Left forelimb (tissue), 1 donor: ENCODE measurements around the gene SMIM21.

Experiments used
- DNase-seq: peaks from one replicate; pipeline ENCODE4 v3.0.0-alpha.2; 2018; ENCODE audit warnings: low spot score

The SMIM21 gene

GRCh38 chr18:75427603-75428002 lies at the start of gene SMIM21:
TSS of gene SMIM21 (minus strand) at chr18:75427703. CDS start at chr18:75427563, 140 bp downstream.
- no peak for DNase-seq

- no peak for DNase-seq
These were observed 47.7 kb upstream of the SMIM21 start for GRCh38 chr18:75475228-75475627.

DNA sequence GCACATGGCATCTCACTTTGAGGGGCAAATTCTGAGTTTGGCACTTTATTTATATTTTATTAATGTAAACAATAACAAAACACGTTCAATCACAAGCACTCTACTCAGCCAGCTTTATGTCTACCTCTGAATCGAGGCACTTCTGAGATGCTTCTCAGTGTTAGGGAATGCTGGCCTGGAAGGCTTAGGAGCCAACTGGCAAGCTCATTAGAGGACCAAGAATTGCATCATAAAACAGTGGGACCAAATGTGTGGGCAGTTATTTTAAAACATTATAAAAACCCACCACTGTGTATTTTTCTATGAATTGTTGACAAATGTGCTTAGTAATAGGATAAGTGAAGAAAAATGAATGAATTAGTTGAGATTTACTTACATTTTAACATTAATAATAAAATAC lies 46.8 kb upstream of the SMIM21 start:
- DNase-seq: no peak

DNA sequence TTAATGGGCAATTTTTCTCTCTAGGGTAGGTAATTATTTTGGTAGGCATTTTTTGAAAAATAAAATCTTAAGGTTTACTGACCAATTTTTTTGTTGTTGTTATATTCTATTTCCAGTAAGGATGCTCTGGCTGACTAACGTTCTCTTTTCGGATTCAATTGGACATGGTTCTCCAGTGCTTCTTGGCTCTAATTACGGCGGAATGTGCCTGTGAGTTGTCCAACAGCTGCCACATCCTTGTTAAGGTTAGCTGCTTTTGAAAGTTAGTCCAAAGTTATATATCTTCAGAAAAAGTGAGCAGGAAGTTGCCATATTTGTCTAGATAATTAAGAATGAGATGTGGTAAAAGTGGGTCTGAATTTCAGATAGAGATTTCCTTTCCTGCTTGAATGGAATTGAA lies 45.8 kb upstream of the SMIM21 start:
- no peak for DNase-seq

- no peak for DNase-seq
These were observed 45.4 kb upstream of the SMIM21 start for GRCh38 chr18:75472906-75473305.

DNA sequence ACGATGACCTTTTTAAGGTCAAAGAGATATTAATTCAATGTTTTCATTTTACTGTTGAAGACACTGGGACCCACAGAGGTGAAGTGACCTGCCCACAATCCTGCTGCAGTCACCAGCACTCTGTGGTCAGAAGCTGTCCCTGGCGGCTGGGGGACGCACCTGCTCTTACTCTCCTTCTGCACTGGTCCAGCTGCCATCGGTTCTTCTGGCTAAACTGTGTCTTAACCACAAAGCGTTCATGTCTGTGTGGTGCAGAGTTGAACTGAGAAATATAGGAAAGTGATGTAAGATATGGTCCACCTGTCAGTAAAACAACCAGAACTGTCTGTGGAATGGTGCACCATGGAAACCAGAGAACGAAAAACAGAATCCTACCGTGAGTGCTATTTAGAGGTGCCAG lies 44.9 kb upstream of the SMIM21 start:
- DNase-seq: no peak

- no peak for DNase-seq
These were observed 44.3 kb upstream of the SMIM21 start for GRCh38 chr18:75471850-75472249.

- no peak for DNase-seq
These were observed 40.3 kb upstream of the SMIM21 start for GRCh38 chr18:75467851-75468250.

GRCh38 chr18:75467281-75467795 lies 39.8 kb upstream of the SMIM21 start:
- DNase-seq: no peak

DNA sequence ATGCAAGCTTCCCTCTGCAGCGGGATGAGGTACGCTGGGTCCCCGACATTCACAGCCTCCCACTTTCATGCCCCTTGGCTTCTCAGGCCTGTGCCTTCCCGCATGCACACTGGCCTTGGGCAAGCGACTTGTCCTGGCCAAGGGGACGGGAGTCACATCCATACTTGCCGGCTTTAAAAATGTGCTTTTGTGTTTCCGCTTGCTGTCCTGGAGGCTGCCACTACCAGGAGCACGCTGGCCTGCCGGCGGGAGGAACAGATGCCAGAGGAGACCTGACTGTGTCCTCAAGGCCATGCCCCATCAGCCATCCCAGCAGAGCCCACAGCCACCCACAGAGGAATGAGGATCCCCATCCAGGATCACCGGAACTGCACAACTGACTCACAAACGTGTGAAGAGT lies 36.9 kb upstream of the SMIM21 start:
- DNase-seq: no peak

- DNase-seq: no peak
These were observed 34.8 kb upstream of the SMIM21 start for GRCh38 chr18:75462178-75462832.

DNA sequence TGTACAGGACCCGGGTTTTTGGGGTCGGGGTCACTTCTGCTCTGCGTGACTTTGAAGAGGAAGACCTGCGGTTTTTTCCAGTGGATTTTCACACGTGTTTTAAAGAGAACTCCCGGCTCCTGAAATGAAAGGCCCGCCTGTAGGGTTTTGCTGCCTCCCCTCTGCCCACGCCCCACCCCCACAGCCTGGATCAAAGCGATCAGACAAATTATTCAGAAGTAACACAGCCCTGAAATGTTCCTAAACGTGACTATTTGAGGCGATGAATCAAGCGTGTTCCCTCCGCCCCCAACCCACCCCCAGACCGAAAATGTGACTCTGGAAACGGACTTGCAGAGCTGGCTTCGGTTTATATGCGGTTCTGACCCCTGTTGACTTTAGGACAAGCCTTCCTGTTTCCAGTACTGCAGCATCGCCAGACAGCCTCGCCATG lies 28.7 kb upstream of the SMIM21 start:
- no peak for DNase-seq

DNA sequence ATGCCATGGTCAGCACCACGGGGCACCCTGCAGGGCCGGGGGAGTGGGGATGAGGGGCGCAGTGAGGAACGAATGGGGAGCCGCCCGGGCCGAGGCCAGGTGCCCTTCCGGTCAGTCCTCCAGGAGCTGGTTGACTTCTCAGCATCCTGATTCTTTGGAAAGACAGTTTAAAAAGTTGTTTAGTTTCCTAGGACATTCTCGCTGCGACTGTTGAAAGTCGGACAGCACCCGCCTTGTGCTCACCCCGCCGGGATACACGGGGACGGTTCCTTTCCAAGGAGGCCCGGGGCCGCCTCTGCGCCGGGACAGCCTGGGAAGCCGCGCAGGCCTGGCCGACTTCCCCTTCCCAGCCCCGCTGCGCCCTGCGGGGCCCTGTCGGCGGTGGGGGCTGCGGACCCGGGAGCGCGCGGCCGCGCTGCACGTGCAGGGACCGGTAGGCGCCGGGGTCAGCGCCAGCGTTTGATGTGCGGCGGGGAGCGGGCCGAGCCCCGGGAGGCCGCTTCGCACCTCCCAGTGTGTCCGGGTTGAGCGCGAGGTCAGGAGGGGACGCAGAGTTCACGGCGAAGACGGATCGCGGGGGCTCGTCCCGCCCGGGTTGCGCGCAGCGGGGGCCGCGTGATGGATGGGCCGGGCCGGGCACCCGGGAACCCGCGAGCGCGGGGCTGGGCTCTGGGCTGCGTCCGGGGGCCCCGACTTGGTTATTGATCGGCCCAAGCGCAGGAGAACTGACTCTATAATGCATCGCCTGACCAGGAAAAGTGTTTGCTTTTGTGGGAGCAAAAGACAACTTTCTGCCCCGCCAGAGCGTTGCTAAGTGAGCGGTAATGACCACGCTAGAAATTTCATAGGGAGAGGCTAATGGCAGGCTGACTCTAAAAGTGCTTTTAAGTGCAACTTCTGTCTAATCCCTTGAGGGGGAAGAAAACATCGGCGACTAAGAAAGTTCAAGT lies 28.0 kb upstream of the SMIM21 start:
- peak; percentile 73 for DNase-seq

- no peak for DNase-seq
These were observed 26.7 kb upstream of the SMIM21 start for GRCh38 chr18:75454022-75454795.

DNA sequence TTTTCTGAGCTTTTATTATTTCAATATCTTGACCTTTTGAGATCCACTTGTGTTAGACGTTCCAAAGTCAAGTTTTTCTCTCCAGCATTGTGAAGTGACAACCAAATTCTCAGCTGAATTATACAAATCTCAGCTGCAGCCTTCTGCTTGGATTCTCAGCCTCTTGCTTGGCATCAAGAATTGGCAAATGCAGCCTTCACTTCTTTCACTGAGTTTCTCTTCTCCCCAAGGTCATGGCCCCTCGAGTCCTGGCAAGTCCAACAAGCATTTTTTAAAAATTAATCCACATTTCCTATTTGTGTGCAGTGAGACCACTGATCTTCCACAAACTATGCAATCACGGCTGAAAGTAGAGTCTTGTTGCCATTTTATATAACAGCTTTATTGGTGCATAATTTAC lies 23.4 kb upstream of the SMIM21 start:
- no peak for DNase-seq

DNA sequence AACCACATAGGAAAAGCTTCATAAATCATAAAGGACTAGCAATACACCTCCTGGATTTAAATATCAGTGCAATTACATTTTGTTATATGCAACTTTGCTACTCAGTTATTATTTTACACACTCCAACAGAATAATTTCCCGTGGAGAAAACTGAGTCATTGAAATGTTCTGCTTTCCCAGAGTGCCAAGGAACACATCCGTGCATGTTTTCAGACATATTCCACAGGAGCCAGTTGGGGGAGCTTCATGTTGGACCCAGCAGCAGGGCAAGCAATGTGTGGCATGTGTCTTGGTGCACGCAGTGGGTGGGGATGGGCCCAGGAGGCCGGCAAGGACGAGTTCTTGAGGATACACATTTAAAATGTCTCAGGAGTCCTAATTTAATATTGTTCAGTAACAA lies 14.4 kb upstream of the SMIM21 start:
- DNase-seq: no peak

GRCh38 chr18:75439348-75439747 lies 11.8 kb upstream of the SMIM21 start:
- DNase-seq: no peak

GRCh38 chr18:75438891-75439290 lies 11.4 kb upstream of the SMIM21 start:
- DNase-seq: no peak

GRCh38 chr18:75437979-75438378 lies 10.5 kb upstream of the SMIM21 start:
- DNase-seq: no peak

DNA sequence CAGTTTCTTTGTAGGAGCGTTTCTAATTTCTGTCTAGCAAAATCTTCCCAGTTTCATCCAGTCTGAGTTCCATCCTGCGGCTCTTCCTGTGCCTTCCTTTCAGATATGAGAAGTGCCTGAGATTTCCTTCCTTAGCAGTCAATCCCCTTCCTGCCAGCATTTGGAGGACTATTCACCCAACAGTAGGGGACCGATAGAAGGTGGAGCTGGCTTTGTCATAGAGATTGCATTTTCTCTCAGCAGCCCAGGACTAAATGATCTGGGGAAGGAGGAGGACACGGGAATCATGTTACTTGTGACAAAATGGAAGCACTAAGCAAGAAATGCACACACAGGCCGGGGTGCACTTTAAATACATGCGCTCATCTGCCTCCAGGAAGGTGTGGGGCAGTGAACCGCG lies 5.6 kb upstream of the SMIM21 start:
- no peak for DNase-seq

DNA sequence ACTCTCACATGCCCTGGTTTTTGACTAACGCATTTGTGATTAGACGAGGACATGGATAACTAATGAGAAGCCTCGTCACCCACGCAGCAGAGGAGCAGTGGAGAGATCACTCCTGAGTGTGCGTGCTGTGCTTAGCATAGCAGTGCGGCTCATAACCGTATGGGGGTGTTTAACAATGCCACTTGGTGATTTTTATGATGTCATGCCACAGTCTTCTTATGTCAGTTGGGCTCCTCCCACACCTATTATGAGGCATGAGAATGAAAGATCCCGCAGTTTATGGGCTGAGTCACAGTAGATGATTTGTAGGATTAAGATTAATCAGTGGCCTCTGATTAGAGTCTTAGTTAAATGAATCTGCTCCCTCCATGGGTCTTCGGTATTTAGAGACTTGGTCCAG lies 2.5 kb upstream of the SMIM21 start:
- DNase-seq: no peak

DNA sequence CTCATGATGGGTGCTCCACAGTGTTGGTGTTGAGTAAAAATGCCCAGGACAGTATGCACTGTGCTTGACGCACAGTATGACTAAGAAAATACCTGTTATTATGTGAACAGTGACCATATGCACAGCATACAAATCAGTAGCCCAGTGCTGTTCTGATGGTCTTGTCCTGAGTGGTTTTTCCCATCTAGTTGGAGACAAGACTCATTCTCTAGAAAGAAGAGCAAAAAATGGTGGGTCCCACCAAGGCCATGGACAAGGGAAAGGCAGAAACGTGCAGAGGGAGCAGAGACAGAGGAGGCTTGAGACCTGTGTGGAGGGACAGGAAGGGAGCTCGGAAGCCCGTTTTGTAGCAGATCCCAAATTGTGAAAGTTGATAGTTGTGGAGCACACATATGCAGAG lies 987 bp upstream of the SMIM21 start:
- DNase-seq: no peak
